Bronchial epithelial cell (primary cell): ENCODE data around the gene SLC35F3. TPM values are rescaled to one million over a fixed set of nuclear protein-coding genes. Genes with fewer than 3 reads are reported as not detected.

ENCODE experiments used
- DNase-seq: peaks from one replicate; pipeline ENCODE4 v3.0.0-alpha.2; 2010; ENCODE audit warnings: low read depth
- FAIRE-seq: peaks from 2 replicates; lab custom pipeline; 2011; peaks lifted over from hg19 to GRCh38; lab: Jason Lieb, UNC
- H3K27me3 ChIP-seq: 2 replicates; pipeline ENCODE4 v1.5.1; 2011; ENCODE audit warnings: low read length; ENCODE audit not compliant: control insufficient read depth, insufficient read depth
- H3K36me3 ChIP-seq: 2 replicates; pipeline ENCODE4 v1.5.1; 2011; ENCODE audit warnings: low read length; ENCODE audit not compliant: control insufficient read depth, insufficient read depth
- H3K4me3 ChIP-seq: 2 replicates; pipeline ENCODE4 v1.5.1; 2011; ENCODE audit warnings: mild to moderate bottlenecking, low read depth, low read length, control low read depth
- total RNA-seq: library from RNA; depleted of rRNA; stranded (reverse); fragments of >200 nt; gene quantifications from 2 replicates; pipeline ENCODE4 v1.2.1, GENCODE V29; 2014
- TF ChIP-seq, protein P1 (sequence below): IDR thresholded peaks from 2 replicates; pipeline ENCODE4 v1.5.1; 2011; ENCODE audit warnings: mild to moderate bottlenecking, moderate library complexity, low read length, control low read depth, inconsistent platforms; ENCODE audit not compliant: insufficient read depth, severe bottlenecking

SLC35F3 gene
- total RNA-seq, 1 donor from 2014 or later = 0.79 TPM

DNA sequence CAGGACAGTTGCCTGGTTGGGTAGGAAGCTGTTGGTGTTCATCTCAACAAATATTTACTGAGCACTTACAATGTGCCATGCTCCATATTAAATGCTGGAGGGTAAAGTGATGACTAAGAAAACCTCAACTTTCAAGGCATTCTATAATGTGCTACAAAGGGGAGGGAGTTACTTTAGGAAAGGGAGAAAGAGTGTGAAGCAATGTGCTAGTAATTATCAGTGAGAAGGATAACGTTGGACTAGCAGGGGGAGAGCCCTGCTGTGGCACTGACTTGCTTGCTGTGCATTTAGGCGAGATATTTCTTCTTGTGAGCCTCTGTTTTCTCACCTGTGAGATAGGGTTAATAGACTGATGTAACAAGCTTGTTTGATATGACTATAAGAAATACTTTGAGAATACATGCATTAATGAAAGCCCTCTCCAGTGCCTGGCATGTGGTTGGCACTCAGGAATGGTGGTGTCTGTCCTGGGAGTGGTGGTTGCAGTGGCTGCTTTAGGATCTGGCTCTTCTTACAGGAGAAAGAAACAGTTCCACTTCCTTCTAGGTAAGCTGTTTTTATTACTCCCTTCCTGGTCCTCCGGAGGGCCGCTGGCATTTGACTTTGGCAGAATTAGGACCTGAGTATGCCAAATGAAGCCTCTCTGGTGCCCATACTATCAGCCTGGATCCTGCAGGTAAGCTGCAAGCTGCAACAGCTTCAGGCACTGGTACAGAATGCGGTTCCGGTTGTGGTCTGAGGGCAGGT lies 357.7 kb downstream of the SLC35F3 start:
- DNase-seq (peak; percentile 74), FAIRE-seq (peak; percentile 87)
- Histone ChIP-seq H3K36me3 (no peaks in the 10 kb centered on the region), H3K4me3 (no peak overlapping the region), H3K27me3 (no peaks in the 10 kb centered on the region)
- TF ChIP-seq, protein P1, sequence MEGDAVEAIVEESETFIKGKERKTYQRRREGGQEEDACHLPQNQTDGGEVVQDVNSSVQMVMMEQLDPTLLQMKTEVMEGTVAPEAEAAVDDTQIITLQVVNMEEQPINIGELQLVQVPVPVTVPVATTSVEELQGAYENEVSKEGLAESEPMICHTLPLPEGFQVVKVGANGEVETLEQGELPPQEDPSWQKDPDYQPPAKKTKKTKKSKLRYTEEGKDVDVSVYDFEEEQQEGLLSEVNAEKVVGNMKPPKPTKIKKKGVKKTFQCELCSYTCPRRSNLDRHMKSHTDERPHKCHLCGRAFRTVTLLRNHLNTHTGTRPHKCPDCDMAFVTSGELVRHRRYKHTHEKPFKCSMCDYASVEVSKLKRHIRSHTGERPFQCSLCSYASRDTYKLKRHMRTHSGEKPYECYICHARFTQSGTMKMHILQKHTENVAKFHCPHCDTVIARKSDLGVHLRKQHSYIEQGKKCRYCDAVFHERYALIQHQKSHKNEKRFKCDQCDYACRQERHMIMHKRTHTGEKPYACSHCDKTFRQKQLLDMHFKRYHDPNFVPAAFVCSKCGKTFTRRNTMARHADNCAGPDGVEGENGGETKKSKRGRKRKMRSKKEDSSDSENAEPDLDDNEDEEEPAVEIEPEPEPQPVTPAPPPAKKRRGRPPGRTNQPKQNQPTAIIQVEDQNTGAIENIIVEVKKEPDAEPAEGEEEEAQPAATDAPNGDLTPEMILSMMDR = no peak

DNA sequence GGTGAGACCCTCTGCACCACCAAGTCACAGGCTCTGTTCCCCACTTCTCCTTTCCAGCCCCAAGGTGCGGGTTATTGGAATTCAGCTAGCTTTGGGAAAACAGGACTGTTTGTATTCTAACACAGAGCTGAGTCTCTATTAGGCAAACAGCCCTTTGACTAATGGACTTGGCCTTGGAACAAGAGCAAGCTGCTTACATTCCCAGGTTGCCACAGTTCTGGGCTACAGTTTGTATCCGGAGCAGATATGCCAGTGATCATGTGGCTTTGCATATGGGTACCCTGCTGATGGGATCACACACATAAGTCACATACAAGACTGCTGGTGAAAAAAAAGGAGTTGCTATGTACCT lies 358.3 kb downstream of the SLC35F3 start:
- DNase-seq (no peak), FAIRE-seq (no peak)
- H3K27me3 ChIP-seq = no peaks in the 10 kb centered on the region

GRCh38 chr1:234264832-234265231 lies 360.4 kb downstream of the SLC35F3 start:
- no peak for FAIRE-seq
- H3K27me3 ChIP-seq = no peaks in the 10 kb centered on the region
- H3K4me3 ChIP-seq = no peak overlapping the region
- no peaks in the 10 kb centered on the region for H3K36me3 ChIP-seq
- TF ChIP-seq, protein P1 = no peak
- DNase-seq = no peak

More for the DNA sequence above, 358.3 kb downstream of the SLC35F3 start:
- Histone ChIP-seq H3K36me3 (no peaks in the 10 kb centered on the region), H3K4me3 (no peak overlapping the region)
- TF ChIP-seq, protein P1 = no peak

DNA sequence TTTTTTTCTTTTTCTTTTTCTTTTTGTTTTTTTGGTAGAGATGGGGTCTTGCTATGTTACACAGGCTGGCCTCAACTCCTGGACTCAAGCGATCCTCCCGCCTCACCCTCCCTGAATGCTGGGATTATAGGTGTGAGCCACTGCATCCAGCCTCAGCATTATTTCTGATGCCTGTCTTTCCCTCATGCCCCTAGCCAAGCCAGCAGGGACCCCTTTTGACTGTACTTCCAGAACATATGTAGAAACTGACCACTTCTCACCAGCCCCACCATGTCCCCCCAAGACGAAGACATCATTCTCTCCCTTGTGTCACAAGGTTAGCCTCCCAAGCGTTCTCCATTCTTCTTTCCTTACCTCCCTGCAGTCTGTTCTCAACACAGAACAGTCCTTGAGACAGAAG lies 360.8 kb downstream of the SLC35F3 start:
- no peak for DNase-seq
- Histone ChIP-seq H3K36me3 (no peaks in the 10 kb centered on the region), H3K4me3 (no peak overlapping the region), H3K27me3 (no peaks in the 10 kb centered on the region)
- TF ChIP-seq, protein P1 = no peak
- FAIRE-seq = no peak

- no peaks in the 10 kb centered on the region for H3K27me3 ChIP-seq
- TF ChIP-seq, protein P1 = no peak
- DNase-seq (no peak), FAIRE-seq (no peak)
- no peaks in the 10 kb centered on the region for H3K36me3 ChIP-seq
- no peak overlapping the region for H3K4me3 ChIP-seq
Observed at GRCh38 chr1:234265861-234266260, 361.4 kb downstream of the SLC35F3 start.

DNA sequence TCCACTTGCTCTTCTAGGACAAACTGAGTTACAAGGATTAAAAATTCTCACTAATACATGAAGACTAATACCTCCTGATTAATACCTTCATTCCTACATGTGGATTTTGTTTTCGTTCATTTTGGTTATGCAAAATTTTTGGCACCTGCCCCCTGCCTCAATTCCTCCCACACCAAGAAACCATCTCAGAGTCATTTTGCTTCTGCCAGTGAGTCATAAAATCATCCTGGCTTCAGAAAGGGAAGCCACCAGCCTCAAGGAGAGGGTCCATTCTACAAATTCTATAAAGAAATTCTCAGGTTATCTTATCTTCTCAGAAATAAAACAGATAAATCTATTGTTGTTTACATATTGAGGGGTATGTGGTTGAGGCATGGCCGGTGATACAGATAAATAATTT lies 365.6 kb downstream of the SLC35F3 start:
- Histone ChIP-seq H3K36me3 (no peaks in the 10 kb centered on the region), H3K4me3 (no peak overlapping the region), H3K27me3 (no peaks in the 10 kb centered on the region)
- TF ChIP-seq, protein P1 = no peak
- FAIRE-seq (no peak), DNase-seq (no peak)
